Esophagus squamous epithelium (tissue), 4 donors: ENCODE results near the gene CC2D1B.

Experiments used
- CTCF ChIP-seq, 6 experiments: fragments of 450-650 bp in 4 of 6; fragments of 200-600 bp in 2 of 6; sonication (generic) in 2 of 6; IDR thresholded peaks; one replicate each; pipeline ENCODE4 v1.5.1; 2016 to 2019; ENCODE audit warnings: antibody characterized with exemption in 6 of 6, mild to moderate bottlenecking in 4 of 6, moderate library complexity in 4 of 6
- POLR2A ChIP-seq, 4 donors: fragments of 450-650 bp; IDR thresholded peaks; one replicate each; pipeline ENCODE4 v1.6.1; 2017; ENCODE audit warnings: antibody characterized with exemption in 4 of 4, mild to moderate bottlenecking in 4 of 4, moderate library complexity in 3 of 4

- TF ChIP-seq POLR2A (IDR thresholded peaks at IDR 0.05) = no peak
- no peak for TF ChIP-seq CTCF (IDR thresholded peaks at IDR 0.05)
Observed at GRCh38 chr1:52357397-52357796, 8.6 kb downstream of the CC2D1B start.
